ENCODE results near the gene TENM4. TPM values are rescaled to one million over a fixed set of nuclear protein-coding genes. Genes with fewer than 3 reads are reported as not detected.

TENM4 gene
- total RNA-seq, 1 donor from 2014 or later = 50.7 TPM

DNA sequence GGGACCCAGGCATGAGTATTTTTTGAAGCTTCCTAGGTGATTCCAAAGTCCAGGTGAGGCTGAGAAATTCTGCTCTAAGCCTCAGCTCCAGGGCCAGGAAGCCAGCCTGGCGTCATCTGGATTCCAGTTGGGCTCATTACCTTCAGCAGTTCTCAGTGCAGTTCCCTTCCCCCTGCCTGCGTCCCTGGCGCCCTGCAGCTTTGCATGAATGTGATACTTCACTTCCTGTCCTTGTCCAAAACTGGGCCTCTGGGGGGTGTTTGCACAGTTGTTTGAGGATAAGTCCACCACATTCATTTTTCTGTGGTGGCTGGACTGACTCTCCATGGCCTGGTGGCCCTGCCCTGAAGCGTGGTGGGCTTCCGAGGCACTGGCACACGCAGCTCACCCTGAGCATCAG is 98.1 kb downstream of the TENM4 start:
- H3K4me3 Mint-ChIP-seq (ENCODE audit: unreplicated experiment) = no peak overlapping the region
- peaks cover 5% of the 10 kb centered on the region for H3K27me3 Mint-ChIP-seq (ENCODE audit: unreplicated experiment)
- peaks cover 1% of the 10 kb centered on the region for H3K9me3 Mint-ChIP-seq (ENCODE audit: unreplicated experiment)
- no peaks in the 10 kb centered on the region for H3K36me3 Mint-ChIP-seq (ENCODE audit: unreplicated experiment)
- TF ChIP-seq, protein P1, sequence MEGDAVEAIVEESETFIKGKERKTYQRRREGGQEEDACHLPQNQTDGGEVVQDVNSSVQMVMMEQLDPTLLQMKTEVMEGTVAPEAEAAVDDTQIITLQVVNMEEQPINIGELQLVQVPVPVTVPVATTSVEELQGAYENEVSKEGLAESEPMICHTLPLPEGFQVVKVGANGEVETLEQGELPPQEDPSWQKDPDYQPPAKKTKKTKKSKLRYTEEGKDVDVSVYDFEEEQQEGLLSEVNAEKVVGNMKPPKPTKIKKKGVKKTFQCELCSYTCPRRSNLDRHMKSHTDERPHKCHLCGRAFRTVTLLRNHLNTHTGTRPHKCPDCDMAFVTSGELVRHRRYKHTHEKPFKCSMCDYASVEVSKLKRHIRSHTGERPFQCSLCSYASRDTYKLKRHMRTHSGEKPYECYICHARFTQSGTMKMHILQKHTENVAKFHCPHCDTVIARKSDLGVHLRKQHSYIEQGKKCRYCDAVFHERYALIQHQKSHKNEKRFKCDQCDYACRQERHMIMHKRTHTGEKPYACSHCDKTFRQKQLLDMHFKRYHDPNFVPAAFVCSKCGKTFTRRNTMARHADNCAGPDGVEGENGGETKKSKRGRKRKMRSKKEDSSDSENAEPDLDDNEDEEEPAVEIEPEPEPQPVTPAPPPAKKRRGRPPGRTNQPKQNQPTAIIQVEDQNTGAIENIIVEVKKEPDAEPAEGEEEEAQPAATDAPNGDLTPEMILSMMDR (IDR thresholded peaks at IDR 0.05; ENCODE audit: partially characterized antibody, unreplicated experiment) = no peak
- DNase-seq = no peak
- H3K27ac Mint-ChIP-seq (ENCODE audit: unreplicated experiment) = no peak overlapping the region
- peaks cover 14% of the 10 kb centered on the region for H3K4me1 Mint-ChIP-seq (ENCODE audit: low read depth, unreplicated experiment)

DNA sequence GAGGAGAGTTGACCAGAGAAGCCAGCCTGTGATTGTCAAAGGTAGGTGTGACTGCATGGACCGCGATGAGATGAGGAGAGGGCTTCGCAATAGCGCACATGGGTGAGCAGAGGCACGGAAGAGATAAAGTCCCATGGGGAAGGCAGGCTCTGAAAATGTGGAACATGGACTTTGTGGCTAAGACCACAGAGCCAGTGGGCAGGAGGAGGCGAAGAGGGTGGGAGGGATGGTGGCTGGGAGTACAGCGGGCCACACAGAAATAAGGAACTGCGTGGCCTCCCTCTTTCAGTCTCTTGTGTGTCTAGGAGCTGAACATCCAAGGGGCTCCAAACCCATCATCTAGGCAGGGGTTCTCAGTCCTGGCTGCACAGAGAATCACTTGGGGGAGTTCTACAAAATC is 98.6 kb downstream of the TENM4 start:
- DNase-seq = no peak
- Mint-ChIP-seq H3K4me1 (ENCODE audit: low read depth, unreplicated experiment) (peaks cover 16% of the 10 kb centered on the region), H3K27ac (ENCODE audit: unreplicated experiment) (no peak overlapping the region), H3K4me3 (ENCODE audit: unreplicated experiment) (no peak overlapping the region), H3K9me3 (ENCODE audit: unreplicated experiment) (peaks cover 1% of the 10 kb centered on the region), H3K27me3 (ENCODE audit: unreplicated experiment) (peaks cover 7% of the 10 kb centered on the region), H3K36me3 (ENCODE audit: unreplicated experiment) (no peaks in the 10 kb centered on the region)
- TF ChIP-seq, protein P1 (IDR thresholded peaks at IDR 0.05; ENCODE audit: partially characterized antibody, unreplicated experiment) = no peak

DNA sequence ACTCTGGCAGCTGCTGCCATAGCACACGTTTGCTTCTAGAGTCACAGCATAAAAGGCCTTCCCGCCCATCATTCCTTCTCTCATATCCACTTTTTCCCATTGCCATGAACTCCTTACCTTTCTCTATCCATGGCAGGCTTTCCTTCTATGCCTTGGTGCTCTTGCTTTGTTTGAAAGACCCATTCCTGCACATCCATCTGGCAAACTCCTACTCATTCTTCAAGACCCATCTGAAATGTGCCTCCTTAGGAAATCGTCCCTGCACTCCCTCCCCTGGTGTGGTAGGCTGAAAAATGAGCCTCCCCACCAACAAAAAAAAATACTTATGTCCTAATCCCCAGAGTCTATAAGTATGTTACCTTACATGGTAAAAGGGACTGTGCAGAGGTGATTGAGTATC is 100.3 kb downstream of the TENM4 start:
- TF ChIP-seq, protein P1 (IDR thresholded peaks at IDR 0.05; ENCODE audit: partially characterized antibody, unreplicated experiment) = no peak
- no peak overlapping the region for H3K4me3 Mint-ChIP-seq (ENCODE audit: unreplicated experiment)
- H3K27me3 Mint-ChIP-seq (ENCODE audit: unreplicated experiment) = peaks cover 8% of the 10 kb centered on the region
- no peak for DNase-seq
- H3K36me3 Mint-ChIP-seq (ENCODE audit: unreplicated experiment) = no peaks in the 10 kb centered on the region
- H3K9me3 Mint-ChIP-seq (ENCODE audit: unreplicated experiment) = peaks cover 1% of the 10 kb centered on the region
- H3K27ac Mint-ChIP-seq (ENCODE audit: unreplicated experiment) = no peak overlapping the region
- peaks cover 18% of the 10 kb centered on the region for H3K4me1 Mint-ChIP-seq (ENCODE audit: low read depth, unreplicated experiment)

DNA sequence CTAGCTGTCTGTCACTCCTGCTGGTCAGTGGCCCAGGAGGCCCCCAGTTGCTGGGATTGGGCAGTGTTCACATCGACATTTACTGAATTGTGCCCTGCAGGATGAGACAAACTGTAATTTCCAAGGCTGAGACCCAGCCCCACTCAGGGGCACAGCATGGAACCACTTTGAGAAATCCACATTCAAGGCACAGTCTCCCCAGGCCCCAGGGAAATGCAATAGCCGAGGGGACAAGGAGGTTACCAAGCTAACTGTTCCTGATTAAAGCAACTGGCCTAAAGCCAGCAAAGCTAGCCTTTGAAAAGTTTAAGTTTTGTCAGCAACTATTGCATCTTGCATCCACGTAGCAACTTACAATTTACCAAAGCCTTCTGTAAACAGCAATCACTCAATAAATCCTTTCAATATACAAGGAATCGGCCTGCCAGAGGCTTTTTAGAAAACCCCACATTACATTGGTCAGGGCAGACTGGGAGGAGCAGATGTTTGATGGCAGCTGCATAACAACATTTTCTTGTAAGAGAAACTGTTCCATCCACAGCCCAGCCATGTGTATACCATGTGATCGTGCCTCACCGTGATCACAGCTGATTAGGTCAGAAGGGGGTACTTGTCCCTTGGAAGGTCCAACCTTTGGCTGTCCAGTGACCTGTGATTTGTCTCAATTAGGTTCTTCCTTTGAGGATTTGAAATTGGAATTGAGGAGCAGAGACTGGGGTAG is 103.9 kb downstream of the TENM4 start:
- Mint-ChIP-seq H3K27ac (ENCODE audit: unreplicated experiment) (peak overlapping the region; percentile 48), H3K27me3 (ENCODE audit: unreplicated experiment) (peaks cover 9% of the 10 kb centered on the region), H3K4me1 (ENCODE audit: low read depth, unreplicated experiment) (peaks cover 19% of the 10 kb centered on the region), H3K36me3 (ENCODE audit: unreplicated experiment) (no peaks in the 10 kb centered on the region), H3K9me3 (ENCODE audit: unreplicated experiment) (peaks cover 1% of the 10 kb centered on the region), H3K4me3 (ENCODE audit: unreplicated experiment) (no peak overlapping the region)
- TF ChIP-seq, protein P1 (IDR thresholded peaks at IDR 0.05; ENCODE audit: partially characterized antibody, unreplicated experiment) = no peak
- no peak for DNase-seq

DNA sequence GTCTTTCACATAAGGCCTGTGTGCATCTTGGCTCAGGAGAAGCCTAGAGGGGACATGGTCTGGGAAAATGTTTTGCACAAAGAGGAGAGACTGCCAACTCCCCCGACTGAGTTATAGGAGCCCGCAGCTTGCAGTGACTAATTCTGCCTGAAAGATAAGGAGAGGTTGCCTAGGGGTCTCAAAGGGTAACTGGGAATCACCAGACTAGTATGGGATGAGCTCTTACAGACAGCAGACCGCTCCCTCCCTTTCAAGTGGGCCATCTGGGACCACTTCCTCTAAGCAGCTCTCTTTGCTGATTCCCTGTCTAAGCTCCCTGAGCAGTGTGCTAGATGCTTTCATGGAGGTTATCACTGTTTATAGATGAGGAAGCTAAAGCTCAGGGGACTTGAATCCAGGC is 105.1 kb downstream of the TENM4 start:
- peak overlapping the region; percentile 68 for H3K27ac Mint-ChIP-seq (ENCODE audit: unreplicated experiment)
- H3K9me3 Mint-ChIP-seq (ENCODE audit: unreplicated experiment) = peaks cover 1% of the 10 kb centered on the region
- TF ChIP-seq, protein P1 (IDR thresholded peaks at IDR 0.05; ENCODE audit: partially characterized antibody, unreplicated experiment) = no peak
- H3K36me3 Mint-ChIP-seq (ENCODE audit: unreplicated experiment) = no peaks in the 10 kb centered on the region
- DNase-seq = peak; percentile 33
- H3K27me3 Mint-ChIP-seq (ENCODE audit: unreplicated experiment) = peaks cover 11% of the 10 kb centered on the region
- no peak overlapping the region for H3K4me3 Mint-ChIP-seq (ENCODE audit: unreplicated experiment)
- peaks cover 30% of the 10 kb centered on the region for H3K4me1 Mint-ChIP-seq (ENCODE audit: low read depth, unreplicated experiment)
